GM19468 (cell line): ENCODE measurements around the gene PRDM10.
A peak's percentile ranks its signal among the peaks of the same experiment; 100 is the strongest.
"Not testable (repeated sequence)": the region's sequence is repeated elsewhere in the genome, so short reads cannot be mapped to it uniquely, and the experiment has no call there.

Source experiments
- ATAC-seq: cut with Tn5 transposase; IDR thresholded peaks from one replicate; pipeline ENCODE4 v1.9.1; 2021; ENCODE audit warnings: mild to moderate bottlenecking, moderate library complexity, moderate number of reproducible peaks; ENCODE audit not compliant: unreplicated experiment; ENCODE audit errors: extremely low read depth

The PRDM10 gene

DNA sequence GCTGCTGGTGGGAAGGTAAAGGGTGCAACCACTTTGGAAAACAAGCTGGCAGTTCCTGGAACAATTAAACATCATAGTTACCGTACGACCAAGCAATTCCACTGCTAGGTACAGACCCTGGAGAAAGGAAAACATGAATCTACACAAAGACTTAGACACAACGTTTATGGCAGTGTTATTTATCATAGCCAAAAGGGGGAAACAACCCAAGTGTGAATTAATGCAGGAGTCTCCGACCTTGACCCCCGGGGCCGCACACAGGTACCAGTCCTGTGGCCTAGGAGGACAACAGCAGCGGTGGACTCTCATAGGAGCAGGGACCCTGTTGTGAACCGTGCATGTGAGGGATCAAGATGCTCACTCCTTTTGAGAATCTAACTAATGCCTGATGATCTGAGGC, 22.5 kb downstream of the PRDM10 start:
- ATAC-seq = no peak

DNA sequence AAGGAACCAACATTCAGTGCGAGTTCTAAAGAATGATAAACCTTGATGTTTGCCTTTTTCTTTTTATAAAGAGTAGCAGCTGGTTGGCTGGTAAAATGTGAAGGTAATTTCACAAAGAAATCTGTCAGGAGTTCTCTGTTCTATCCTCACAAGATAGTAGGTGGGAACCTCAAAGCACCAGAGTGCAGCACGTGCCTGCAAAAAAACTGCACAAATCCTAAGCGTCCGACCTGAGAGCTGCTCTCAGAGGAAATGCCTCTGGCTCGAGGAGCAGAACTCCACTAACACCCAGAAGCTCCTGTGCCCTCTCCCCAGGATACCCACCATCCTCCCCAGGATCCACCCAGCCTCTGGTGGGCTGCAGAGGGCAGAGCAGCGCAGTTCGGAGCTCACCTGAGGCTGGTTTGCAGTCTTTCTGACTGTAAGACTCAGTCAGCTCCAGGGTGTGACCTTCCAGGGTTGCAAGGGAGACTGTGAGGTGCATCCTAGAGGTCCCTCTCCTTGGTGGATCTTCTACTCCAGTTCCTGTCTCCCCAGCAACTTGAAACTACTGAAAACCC, 23.5 kb downstream of the PRDM10 start:
- ATAC-seq = no peak

DNA sequence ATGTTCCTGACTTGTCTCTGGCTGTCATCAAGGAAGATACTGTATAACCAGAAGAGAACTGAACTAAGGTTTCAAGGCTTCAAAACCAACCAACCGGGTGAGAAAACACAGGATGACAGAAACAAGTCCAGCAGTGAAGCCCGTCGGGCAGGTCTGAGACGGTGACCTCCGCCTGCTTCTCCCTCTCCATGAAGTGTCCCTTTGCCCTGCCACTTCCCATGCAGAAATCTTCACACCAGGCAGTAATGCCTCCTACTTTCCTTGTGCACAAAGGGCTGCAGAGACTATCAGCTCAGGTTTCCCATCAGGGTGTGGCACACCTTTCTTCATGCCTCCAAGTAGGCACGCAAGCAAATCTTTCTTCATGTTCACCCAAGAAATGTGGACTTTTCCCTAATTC, 24.2 kb downstream of the PRDM10 start:
- ATAC-seq = no peak

DNA sequence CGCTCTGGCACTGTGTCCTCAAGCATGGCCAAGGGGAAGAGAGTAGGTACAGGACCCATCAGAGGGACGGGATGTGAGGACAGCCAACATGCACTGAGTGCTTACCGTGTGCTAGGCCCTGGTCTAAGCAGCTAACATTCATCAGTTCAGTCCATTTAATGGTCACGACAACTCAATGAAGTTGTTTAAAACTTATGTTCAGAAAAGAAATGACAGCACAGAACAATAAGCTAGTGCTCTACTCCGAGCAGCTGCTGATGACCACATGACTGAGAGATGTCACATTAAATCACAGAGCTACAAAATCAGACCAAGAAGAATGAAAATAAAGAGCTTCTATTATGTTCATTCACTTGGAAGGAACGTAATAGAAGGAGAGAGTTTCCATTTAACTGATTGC, 26.3 kb downstream of the PRDM10 start:
- ATAC-seq = no peak

DNA sequence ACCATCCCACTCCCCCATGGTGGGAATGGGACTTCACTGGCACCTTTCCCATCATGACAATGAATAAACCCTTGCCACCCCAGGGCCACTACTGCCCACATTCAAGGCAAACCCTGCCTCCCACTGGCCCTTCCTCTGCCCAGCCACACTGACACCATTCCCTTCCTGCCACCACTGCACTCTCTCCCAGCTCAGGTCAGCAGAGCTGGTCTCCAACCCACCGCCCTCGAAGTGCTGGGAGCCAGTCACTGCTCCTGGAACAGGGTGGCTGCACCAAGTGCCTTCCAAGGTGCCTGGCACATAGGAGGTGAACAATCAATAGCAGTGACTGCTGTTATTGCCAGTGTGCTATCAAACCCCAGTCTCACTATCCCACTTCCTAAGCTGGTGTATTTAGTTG, 27.1 kb downstream of the PRDM10 start:
- no peak for ATAC-seq

DNA sequence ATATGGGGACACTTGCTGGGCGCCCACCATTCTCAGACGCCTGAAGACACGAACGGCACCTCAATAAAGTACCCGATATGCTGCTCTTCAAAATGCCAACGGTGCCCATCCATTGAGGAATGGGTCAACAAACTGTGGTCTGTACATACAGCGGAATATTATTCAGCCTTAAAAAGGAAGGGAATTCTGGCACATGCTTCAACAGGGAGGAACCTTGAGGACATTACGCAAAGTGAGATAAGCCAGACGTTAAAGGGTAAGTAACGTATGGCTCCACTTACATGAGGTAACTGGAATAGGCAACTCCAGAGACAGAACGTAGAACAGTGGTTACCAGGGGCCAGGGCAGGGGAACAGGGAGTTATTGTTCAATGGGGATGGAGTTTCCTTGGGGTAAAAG, 28.0 kb downstream of the PRDM10 start:
- ATAC-seq = no peak

DNA sequence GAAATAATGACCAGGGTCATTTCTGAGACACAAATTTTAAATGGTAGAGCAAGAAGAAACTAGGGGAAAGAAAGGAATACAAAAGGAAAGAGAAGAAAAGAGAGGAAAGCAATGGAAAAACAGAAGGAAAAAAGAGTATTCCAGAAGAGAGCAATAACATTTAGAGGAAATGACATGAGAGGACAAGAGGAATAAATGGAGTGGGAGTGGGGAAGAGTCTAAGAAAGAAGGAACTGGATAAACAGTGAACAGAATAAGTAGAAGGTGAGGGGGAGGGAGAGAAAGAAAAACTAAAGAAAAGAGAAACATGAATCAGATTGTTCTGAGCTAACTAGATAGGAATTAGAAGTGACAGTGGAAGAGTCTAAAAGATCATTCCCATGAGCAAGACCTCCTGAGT, 28.4 kb downstream of the PRDM10 start:
- ATAC-seq = no peak

DNA sequence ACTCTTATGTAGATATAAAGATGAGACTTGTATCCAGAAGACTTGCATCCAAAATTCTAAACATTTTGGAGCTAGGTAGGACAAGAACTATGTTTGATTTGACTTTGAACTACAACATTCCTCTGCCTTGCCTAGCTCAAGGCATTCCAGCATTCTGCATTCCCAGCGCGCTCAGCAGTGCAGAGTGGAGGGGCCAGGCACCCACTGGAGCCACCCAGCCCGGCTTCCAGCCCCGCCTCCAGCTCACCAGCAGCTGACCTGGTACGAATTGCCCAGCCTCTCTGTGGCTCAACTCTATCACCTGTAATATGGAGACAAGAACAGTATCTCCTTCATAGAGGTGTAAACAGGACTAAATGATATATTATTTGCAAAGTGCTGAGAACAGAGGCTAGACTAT, 28.8 kb downstream of the PRDM10 start:
- ATAC-seq = no peak

DNA sequence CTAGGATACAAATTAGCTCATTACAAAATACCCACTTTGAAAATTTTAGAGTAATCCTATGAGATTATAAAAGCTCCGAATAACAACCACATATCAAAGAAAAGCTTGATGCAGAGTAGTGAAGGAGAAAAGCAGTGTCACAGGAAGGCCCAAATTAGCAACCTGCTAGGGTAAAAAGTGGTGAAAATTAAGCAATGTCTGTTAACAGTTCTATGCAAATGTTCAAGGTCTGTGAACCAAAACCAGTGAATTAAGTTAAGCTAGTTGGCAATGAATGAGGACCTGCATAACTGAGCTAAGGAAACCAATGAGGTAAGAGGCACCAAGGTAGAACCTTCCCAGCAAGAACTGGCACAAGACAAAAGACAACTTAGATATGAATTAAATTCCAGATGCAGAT, 29.6 kb downstream of the PRDM10 start:
- ATAC-seq = peak; percentile 42

DNA sequence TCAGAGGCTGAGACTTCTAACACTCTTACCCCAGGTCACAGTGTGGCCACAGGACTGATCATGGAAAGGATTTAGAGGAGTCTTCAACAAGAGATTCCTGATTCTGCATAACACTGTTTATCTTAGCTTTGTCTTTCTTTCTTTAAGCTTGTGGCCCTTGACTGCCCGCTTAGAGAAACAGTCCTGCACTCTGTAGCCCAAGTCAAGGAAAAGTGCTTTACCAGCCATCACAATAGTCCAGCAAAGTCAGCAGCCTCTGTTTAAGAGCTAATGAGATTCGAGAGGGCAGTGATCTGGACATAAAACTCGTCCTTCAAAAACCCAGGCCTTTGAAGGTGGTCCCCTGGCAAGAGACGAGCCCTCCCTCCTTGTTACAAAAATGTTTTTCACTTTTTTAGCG, 30.0 kb downstream of the PRDM10 start:
- ATAC-seq = no peak

DNA sequence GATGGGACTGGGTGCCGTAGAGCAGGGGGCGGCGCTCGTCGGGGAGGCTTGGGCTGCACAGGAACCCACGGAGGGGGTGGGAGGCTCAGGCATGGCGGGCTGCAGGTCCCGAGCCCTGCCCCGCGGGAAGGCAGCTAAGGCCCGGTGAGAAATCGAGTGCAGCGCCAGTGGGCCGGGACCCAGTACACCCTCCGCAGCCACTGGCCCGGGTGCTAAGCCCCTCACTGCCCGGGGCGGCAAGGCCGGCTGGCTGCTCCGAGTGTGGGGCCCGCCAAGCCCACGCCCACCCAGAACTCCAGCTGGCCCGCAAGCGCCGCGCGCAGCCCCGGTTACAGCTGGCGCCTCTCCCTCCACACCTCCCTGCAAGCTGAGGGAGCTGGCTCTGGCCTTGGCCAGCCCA, 30.8 kb downstream of the PRDM10 start:
- ATAC-seq = not testable (repeated sequence)

DNA sequence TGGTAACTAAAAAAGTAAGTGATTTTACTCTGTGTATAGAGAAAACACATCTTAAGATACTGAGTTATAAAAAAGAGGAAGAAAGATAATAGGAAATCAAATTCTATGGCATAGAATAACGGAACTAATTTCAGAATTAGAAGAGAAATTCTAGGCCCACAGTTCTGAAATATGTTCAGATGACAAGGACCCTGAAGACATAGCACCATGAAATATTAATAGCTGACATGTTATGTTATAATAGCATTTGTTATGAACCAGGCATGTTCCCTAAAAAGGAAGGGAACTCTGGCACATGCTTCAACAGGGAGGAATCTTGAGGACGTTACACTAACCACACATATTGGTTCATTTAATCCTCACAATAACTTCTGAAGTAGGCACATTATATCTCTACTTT, 32.7 kb downstream of the PRDM10 start:
- ATAC-seq = no peak

DNA sequence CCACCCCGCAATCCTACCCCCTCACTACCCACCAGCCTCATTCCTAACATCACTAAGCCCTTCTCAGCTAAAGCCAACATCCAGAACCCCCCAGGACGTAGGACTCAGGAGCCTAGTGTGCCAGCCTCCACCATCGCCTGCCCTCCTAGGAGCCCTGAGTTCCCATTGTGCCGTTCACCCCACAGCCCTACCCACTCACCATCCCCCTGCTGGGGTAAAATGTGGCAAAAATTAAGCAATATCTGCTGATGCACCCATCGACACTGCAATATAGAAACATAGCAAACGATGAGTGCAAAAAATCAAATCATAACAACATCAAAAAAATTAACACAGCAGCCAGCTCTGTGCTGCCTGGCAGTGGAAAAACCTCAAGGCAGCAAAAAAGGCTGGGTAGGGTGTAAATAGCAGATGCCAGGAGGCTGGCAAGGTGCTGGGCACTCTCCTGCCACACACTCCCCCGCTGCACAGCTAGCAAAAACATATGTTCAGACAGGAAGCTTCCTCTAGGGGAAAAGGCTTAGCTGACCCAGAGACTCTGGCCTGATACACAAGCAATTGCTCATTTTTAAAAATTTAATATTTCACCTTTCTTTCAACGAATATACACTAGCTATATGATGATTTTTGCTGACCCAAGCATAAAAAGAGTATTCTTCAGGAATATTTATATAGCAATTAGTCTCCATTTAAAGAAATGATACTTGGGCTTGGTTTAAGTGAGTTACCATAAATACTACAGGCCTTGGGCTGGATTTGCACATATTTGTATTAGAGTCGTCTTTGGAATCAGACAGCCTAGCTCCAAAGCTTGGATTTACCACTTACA, 33.8 kb downstream of the PRDM10 start:
- ATAC-seq = no peak

DNA sequence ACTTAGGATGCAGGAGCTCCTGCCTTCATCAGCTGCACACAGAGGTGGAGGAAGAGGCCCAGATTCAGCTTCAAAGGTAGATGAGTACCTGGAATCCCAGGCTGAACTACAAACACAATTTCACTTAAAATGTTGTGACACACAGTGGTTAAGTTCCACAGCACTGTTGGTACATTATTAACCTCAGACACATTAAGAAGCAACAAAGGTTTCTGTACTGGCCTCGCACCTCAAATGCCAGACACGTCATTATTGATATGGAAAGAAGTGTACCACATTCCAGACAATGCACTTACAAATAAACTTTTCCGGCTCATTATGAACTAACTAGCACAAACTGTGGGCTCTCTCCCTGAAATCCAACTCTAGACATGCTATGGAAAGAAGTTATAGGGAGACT, 34.6 kb downstream of the PRDM10 start:
- ATAC-seq = no peak

DNA sequence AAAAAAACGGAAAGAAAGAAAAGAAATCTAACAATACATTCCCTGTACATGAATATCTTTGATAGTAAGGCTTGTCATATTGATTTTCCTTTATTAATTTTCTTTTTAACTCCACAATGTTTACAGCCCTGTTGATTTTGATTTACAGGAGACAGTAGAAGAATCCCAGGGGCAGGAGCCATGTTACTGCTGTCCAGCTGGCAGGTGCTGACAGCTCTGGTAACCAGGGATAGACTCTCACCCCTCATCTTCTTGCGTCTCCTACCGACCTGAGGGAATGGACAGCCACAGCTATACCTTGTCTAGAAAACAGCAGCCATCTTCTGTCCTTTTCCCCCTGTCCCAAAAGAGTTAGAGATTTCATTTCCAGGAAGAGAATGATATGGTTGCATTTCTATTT, 37.4 kb downstream of the PRDM10 start:
- no peak for ATAC-seq

DNA sequence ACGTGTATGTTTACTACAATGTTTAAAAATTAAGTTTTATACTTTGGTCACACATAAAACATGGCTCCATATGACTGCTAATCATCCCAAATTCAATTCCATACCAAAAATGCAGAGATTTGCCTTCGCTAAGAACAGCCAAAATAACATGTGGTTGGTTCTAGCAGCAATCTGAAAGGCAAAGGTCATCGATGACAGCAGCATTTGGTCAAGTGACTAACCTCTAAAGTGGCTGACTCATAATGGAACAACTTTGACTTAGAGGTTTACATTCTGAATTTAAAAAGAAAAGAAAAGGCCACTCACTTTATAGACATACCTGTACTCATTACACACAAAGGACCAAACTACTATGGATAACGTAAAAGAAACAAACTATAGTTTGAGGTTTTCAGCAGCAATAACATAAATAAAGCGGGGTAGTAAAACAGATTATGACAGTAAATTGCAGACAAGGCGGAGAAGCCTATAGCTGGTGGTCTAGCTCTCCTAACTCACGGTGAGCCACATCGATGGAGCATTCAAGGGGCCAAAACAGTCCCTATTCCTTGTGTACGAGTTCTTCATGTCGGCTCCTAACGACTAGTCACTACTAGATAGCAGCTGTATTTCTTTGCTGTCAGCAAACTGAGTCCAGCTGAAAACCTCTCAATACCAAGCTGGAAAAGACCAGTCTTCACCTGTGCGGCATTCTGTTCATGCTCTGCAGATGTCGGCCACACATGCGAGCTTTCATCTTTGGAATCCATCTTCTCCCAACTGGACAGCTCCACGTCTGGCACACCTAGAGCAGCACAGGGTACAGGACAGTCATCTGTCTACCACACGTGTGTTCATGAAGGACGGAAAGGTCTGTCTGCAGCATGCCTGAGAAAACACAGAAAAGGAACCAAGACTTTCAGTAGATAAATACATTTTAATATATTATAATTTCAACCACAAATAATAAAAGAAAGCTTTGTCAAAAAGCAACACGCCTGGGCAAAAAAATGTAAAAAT, 42.1 kb downstream of the PRDM10 start:
- ATAC-seq = peak; percentile 78

DNA sequence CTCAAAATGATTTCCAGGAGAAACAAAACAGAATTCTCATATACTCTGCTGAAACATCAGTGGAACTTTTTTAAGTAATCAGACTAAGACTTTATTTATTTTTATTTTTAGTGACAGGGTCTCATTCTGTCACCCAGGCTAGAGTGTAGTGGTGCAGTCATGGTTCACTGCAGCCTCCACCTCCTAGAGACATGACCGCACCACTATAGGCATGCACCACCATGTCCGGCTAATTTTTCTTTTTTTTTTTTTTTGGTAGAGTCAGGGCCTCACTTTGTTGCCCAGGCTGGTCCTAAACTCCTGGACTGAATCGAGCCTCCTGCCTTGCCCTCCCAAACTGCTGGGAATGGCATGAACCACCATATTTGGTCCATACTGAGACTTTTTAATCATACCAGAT, 42.9 kb downstream of the PRDM10 start:
- no peak for ATAC-seq

DNA sequence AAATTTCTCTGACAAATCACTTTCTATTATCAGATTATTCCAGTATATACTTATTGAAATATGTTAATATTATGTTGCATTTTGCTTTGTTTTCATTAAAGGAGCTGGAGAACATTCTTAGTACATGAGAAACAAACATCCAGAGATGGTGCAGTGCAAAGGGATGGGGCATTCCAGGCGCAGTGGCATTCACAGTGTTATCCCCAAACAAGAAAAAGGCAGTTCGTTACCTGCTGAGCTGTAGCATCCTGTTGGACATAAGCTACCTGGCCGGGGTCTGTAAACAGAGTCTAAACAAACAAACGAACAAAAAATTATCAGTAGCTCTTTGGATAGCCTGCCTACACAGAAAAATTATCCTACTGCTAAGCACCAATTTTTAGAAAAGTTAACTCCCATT, 47.4 kb downstream of the PRDM10 start:
- no peak for ATAC-seq

DNA sequence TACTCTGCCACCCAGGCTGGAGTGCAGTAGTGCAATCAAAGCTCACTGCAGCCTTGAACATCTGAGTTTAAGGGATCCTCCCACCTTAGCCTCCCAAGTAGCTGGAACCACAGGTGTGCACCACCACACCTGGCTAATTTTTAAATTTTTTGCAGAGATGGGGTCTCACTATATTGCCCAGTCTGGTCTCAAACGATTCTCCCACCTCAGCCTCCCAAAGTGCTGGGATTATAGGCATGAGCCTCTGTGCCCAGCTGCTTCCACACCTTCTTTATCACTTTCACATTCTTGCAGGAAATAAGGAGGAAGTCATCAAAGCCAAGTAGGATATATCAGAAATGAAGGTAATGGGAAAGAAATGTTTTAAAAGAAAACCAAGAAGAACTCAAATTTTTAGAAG, 47.9 kb downstream of the PRDM10 start:
- not testable (repeated sequence) for ATAC-seq

DNA sequence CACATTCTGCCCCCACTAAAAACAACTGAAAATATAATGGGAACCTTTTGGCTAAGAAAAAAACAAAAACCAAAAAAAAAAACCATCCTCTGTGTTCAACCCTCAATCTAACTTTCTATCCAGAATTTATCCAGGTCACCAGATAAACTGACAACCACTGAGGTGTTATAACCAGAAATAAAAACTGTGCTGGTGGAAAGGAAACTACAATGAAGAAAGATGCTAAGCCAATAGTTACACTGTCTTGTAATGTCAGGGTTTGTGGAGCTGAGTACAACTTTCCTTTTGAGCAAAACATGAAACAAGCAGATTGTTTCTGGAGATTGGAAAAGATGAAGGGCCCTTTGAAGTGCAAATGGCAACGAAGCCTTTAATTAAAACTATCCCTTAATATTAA, 50.8 kb downstream of the PRDM10 start:
- ATAC-seq = no peak
